Activated naive CD4-positive, alpha-beta T cell treated with anti-CD3 and anti-CD28 coated beads, Interleukin-2, amount 50 U/mL, for 16 hours (primary cell): ENCODE data around the gene ZFC3H1.

Experiments used
- DNase-seq: peaks from one replicate; pipeline ENCODE4 v3.0.0-alpha.2; 2020

Gene ZFC3H1

GRCh38 chr12:71566655-71567054 is 97.0 kb downstream of the ZFC3H1 start:
- no peak for DNase-seq

- no peak for DNase-seq
Measured at GRCh38 chr12:71565535-71565934, 98.1 kb downstream of the ZFC3H1 start.

GRCh38 chr12:71562676-71563595 is 100.7 kb downstream of the ZFC3H1 start:
- DNase-seq, result no peak
